ENCODE data around the gene ABHD17A.
"Not testable (repeated sequence)": the region's sequence is repeated elsewhere in the genome, so short reads cannot be mapped to it uniquely, and the experiment has no call there.

The ABHD17A gene

GRCh38 chr19:1880611-1881392, 4.5 kb downstream of the ABHD17A start:
- no peak for DNase-seq

- DNase-seq = not testable (repeated sequence)
These were observed 5.3 kb downstream of the ABHD17A start for GRCh38 chr19:1879982-1880381.

GRCh38 chr19:1878583-1878982, 6.7 kb downstream of the ABHD17A start:
- not testable (repeated sequence) for DNase-seq

GRCh38 chr19:1877280-1877660, 8.0 kb downstream of the ABHD17A start:
- DNase-seq = not testable (repeated sequence)

- DNase-seq = not testable (repeated sequence)
These were observed 8.6 kb downstream of the ABHD17A start for GRCh38 chr19:1876496-1877279.

GRCh38 chr19:1875646-1876495, 9.4 kb downstream of the ABHD17A start:
- DNase-seq = peak; percentile 90

- DNase-seq = not testable (repeated sequence)
These were observed 10.0 kb downstream of the ABHD17A start for GRCh38 chr19:1875265-1875645.

- DNase-seq = peak; percentile 34
These were observed 10.6 kb downstream of the ABHD17A start for GRCh38 chr19:1874554-1875185.

- no peak for DNase-seq
These were observed 11.5 kb downstream of the ABHD17A start for GRCh38 chr19:1873524-1874473.

- no peak for DNase-seq
These were observed 12.3 kb downstream of the ABHD17A start for GRCh38 chr19:1872807-1873523.

GRCh38 chr19:1871630-1872029, 13.7 kb downstream of the ABHD17A start:
- DNase-seq = no peak

GRCh38 chr19:1871140-1871597, 14.1 kb downstream of the ABHD17A start:
- DNase-seq = no peak

- no peak for DNase-seq
These were observed 16.3 kb downstream of the ABHD17A start for GRCh38 chr19:1868971-1869370.

- DNase-seq = no peak
These were observed 18.0 kb downstream of the ABHD17A start for GRCh38 chr19:1867349-1867724.

GRCh38 chr19:1866693-1867348, 18.5 kb downstream of the ABHD17A start:
- no peak for DNase-seq

- no peak for DNase-seq
These were observed 19.9 kb downstream of the ABHD17A start for GRCh38 chr19:1865172-1866010.

- DNase-seq = peak; percentile 71
These were observed 20.7 kb downstream of the ABHD17A start for GRCh38 chr19:1864480-1865171.

All from CD4-positive, alpha-beta T cell treated with Interleukin-17A for 4 hours (primary cell).